Right lobe of liver (tissue), 4 donors: Measurements from ENCODE around the gene NPPC.

ENCODE experiments used
- POLR2A ChIP-seq: fragments of 450-650 bp; IDR thresholded peaks from one replicate; pipeline ENCODE4 v1.6.1; 2017; ENCODE audit warnings: antibody characterized with exemption, mild to moderate bottlenecking
- TF ChIP-seq, protein P1 (sequence below), 4 donors: fragments of 200-600 bp in 3 of 4; fragments of 450-650 bp in 1 of 4; IDR thresholded peaks; one replicate each; pipeline versions ENCODE4 v1.5.1 to v1.8.0; 2016 to 2022; ENCODE audit warnings: antibody characterized with exemption in 4 of 4, mild to moderate bottlenecking in 2 of 4
- donor health status: DM: no; HTN: no; CAD: no.
- donor health status: DM: no; HTN: no; CAD: no.
- donor health status: DM: no; HTN: yes; CAD: no.

- TF ChIP-seq, protein P1, sequence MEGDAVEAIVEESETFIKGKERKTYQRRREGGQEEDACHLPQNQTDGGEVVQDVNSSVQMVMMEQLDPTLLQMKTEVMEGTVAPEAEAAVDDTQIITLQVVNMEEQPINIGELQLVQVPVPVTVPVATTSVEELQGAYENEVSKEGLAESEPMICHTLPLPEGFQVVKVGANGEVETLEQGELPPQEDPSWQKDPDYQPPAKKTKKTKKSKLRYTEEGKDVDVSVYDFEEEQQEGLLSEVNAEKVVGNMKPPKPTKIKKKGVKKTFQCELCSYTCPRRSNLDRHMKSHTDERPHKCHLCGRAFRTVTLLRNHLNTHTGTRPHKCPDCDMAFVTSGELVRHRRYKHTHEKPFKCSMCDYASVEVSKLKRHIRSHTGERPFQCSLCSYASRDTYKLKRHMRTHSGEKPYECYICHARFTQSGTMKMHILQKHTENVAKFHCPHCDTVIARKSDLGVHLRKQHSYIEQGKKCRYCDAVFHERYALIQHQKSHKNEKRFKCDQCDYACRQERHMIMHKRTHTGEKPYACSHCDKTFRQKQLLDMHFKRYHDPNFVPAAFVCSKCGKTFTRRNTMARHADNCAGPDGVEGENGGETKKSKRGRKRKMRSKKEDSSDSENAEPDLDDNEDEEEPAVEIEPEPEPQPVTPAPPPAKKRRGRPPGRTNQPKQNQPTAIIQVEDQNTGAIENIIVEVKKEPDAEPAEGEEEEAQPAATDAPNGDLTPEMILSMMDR (IDR thresholded peaks at IDR 0.05), result no peak
- TF ChIP-seq POLR2A, result no peak
Measured at GRCh38 chr2:231883468-231883881, 42.7 kb downstream of the NPPC start.
